Fibroblast of lung (primary cell): Measurements from ENCODE around the gene MAPT.

Source experiments
- EZH2 ChIP-seq: IDR thresholded peaks from 2 replicates; pipeline ENCODE4 v1.5.1; 2012; ENCODE audit warnings: low read length, control low read depth, mild to moderate bottlenecking; ENCODE audit errors: missing control alignments
- TF ChIP-seq, protein P1 (sequence below), 2 donors: IDR thresholded peaks in 1 of 2; conservative IDR thresholded peaks in 1 of 2; 1 replicate in 1 of 2; 2 replicates in 1 of 2; pipeline ENCODE4 v1.5.1; 2011 to 2012; ENCODE audit warnings: low read length in 2 of 2, control low read depth in 1 of 2, inconsistent platforms in 1 of 2, low read depth in 1 of 2, mild to moderate bottlenecking in 1 of 2

DNA sequence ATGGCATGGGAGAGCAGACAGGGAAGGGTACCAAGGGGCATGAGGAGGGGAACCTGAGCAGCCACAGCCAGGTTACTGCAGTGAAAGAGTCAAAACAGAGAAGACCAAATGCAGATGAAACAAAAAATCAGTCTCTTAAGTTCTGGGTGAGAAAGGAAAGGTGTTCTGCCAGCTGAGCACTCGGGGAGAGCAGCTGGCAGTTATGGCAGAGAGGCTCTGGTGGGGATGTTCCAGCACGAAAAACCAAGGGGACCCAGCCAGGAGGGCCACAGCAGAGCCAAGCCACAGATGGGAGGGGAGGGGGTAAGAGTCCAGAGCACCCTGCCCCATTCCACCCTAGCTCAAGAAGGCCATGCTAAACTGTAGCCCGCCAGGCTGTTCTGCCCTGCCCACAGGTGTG is 136.4 kb downstream of the MAPT start:
- TF ChIP-seq, protein P1, sequence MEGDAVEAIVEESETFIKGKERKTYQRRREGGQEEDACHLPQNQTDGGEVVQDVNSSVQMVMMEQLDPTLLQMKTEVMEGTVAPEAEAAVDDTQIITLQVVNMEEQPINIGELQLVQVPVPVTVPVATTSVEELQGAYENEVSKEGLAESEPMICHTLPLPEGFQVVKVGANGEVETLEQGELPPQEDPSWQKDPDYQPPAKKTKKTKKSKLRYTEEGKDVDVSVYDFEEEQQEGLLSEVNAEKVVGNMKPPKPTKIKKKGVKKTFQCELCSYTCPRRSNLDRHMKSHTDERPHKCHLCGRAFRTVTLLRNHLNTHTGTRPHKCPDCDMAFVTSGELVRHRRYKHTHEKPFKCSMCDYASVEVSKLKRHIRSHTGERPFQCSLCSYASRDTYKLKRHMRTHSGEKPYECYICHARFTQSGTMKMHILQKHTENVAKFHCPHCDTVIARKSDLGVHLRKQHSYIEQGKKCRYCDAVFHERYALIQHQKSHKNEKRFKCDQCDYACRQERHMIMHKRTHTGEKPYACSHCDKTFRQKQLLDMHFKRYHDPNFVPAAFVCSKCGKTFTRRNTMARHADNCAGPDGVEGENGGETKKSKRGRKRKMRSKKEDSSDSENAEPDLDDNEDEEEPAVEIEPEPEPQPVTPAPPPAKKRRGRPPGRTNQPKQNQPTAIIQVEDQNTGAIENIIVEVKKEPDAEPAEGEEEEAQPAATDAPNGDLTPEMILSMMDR (conservative IDR thresholded peaks at IDR 0.05 in 1 of 2, IDR thresholded peaks at IDR 0.05 in 1 of 2; ENCODE audit: low read depth in 1 of 2, low read length in 2 of 2), result no peak
- TF ChIP-seq EZH2, result no peak
